Stomach (tissue), 9 donors: ENCODE measurements around the gene PDE4B. TPM values are rescaled to one million over a fixed set of nuclear protein-coding genes. Genes with fewer than 3 reads are reported as not detected.

Experiments
- DNase-seq, 2 donors: peaks; one replicate each; pipeline versions ENCODE4 v3.0.0 to v3.0.0-alpha.2; 2013 to 2019
- H3K27ac ChIP-seq, 5 donors: fragments of 200-600 bp in 4 of 5; sonication (generic) in 4 of 5; one replicate each; pipeline ENCODE4 v1.5.1; 2013 to 2019; ENCODE audit warnings: mild to moderate bottlenecking in 1 of 5, moderate library complexity in 1 of 5
- H3K27me3 ChIP-seq, 3 donors: fragments of 200-600 bp; sonication (generic); one replicate each; pipeline ENCODE4 v1.5.1; 2017 to 2019; ENCODE audit warnings: mixed run types in 1 of 3
- H3K36me3 ChIP-seq, 4 donors: fragments of 200-600 bp; sonication (generic); 1 replicate in 3 of 4; 2 replicates in 1 of 4; pipeline ENCODE4 v1.5.1; 2016 to 2019
- H3K4me1 ChIP-seq, 4 donors: fragments of 200-600 bp; sonication (generic); one replicate each; pipeline ENCODE4 v1.5.1; 2016 to 2019
- H3K4me3 ChIP-seq, 4 donors: fragments of 200-600 bp; sonication (generic) in 3 of 4; one replicate each; pipeline ENCODE4 v1.5.1; 2016 to 2019; ENCODE audit warnings: mild to moderate bottlenecking in 1 of 4
- H3K9me3 ChIP-seq, 4 donors: fragments of 200-600 bp; sonication (generic); one replicate each; pipeline ENCODE4 v1.5.1; 2016 to 2019
- EP300 ChIP-seq: sonication (generic); formaldehyde crosslinking; IDR thresholded peaks from one replicate; pipeline ENCODE4 v1.6.1; 2017; ENCODE audit warnings: antibody characterized with exemption
- POLR2A ChIP-seq, 4 donors: fragments of 450-650 bp; IDR thresholded peaks; one replicate each; pipeline ENCODE4 v1.6.1; 2016; ENCODE audit warnings: antibody characterized with exemption in 4 of 4, control low read depth in 2 of 4, mild to moderate bottlenecking in 1 of 4, moderate library complexity in 1 of 4
- POLR2AphosphoS5 ChIP-seq, 3 donors: sonication (generic); formaldehyde crosslinking; IDR thresholded peaks; one replicate each; pipeline ENCODE4 v1.6.1; 2016; ENCODE audit warnings: antibody characterized with exemption in 3 of 3
- WGBS, 5 donors: extraction: QIAGEN DNeasy Blood & Tissue Kit in 3 of 5; methylation state at CpG; one replicate each; pipeline versions ENCODE4 v1.1.5 to v1.1.7; 2013 to 2018; 5-methylcytosine and 5-hydroxymethylcytosine counted together
- intact Hi-C: fragments of 100-400 bp; cut with DNase I; formaldehyde crosslinking; loops from one replicate; pipeline ENCODE4 v1.15.1; 2023; ENCODE audit warnings: low total_unique reads
- polyA plus RNA-seq, 3 donors: library from polyadenylated mRNA; stranded (reverse); fragments of 200-250 nt; gene quantifications; one replicate each; pipeline ENCODE4 v1.2.3, GENCODE V29; 2013
- total RNA-seq, 5 donors: library from RNA; depleted of rRNA; stranded (reverse); fragments of >200 nt; gene quantifications; one replicate each; pipeline versions ENCODE4 v1.1.0 to v1.2.3, GENCODE V29; 2014 to 2016
- TF ChIP-seq, protein P1 (sequence below), 7 experiments: fragments of 450-650 bp in 4 of 7; fragments of 200-600 bp in 3 of 7; sonication (generic) in 3 of 7; IDR thresholded peaks; one replicate each; pipeline ENCODE4 v1.5.1; 2016 to 2019; ENCODE audit warnings: antibody characterized with exemption in 7 of 7, control low read depth in 2 of 7, mild to moderate bottlenecking in 1 of 7
- donor health status: healthy with polysubstance abuse.
- donor health status: Bipolar disorder and iron deficiency.
- donor health status: healthy.

PDE4B gene
- total and polyA plus RNA-seq, 8 donors: 0.45 to 34.3 (median 3.2) TPM

DNA sequence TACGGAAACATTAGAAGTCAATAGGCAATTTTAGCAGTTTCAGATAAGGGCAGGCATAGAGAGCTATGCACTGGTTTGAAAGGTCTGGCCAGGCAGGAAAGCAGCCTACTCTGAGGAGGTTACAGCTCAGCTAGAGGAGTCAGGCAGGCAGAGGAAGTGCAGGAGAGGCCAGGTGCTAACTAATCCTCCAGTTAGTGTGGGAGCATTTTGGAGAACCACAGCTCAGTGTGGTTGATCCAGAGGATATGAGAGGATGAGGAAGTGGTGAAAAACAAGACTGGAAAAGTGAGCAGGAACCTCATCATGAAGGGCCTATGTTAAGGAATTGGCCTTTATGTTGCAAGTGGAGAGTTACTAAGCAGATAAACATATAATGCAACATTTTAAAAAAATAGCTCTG is 458.9 kb downstream of the PDE4B start:
- Histone ChIP-seq H3K4me3 (no peak overlapping the region), H3K4me1 (peaks cover 0 to 10% (median 0%) of the 10 kb centered on the region in 4 donors), H3K36me3 (no peaks in the 10 kb centered on the region), H3K27me3 (no peaks in the 10 kb centered on the region), H3K9me3 (no peaks in the 10 kb centered on the region), H3K27ac (no peak overlapping the region)
- intact Hi-C loops: loop anchor here (5.0 kb wide), 1 partner anchor 196 kb away; no protein-coding TSS in a partner anchor
- 58 to 84% (median 72%) methylated on average over 1 of the region's 1 CpG for WGBS, 5 donors
- no peak for DNase-seq
- TF ChIP-seq, protein P1, sequence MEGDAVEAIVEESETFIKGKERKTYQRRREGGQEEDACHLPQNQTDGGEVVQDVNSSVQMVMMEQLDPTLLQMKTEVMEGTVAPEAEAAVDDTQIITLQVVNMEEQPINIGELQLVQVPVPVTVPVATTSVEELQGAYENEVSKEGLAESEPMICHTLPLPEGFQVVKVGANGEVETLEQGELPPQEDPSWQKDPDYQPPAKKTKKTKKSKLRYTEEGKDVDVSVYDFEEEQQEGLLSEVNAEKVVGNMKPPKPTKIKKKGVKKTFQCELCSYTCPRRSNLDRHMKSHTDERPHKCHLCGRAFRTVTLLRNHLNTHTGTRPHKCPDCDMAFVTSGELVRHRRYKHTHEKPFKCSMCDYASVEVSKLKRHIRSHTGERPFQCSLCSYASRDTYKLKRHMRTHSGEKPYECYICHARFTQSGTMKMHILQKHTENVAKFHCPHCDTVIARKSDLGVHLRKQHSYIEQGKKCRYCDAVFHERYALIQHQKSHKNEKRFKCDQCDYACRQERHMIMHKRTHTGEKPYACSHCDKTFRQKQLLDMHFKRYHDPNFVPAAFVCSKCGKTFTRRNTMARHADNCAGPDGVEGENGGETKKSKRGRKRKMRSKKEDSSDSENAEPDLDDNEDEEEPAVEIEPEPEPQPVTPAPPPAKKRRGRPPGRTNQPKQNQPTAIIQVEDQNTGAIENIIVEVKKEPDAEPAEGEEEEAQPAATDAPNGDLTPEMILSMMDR (IDR thresholded peaks at IDR 0.05): no peak
- TF ChIP-seq POLR2A (IDR thresholded peaks at IDR 0.05) (no peak), POLR2AphosphoS5 (IDR thresholded peaks at IDR 0.05) (no peak), EP300 (no peak)

- H3K4me1 ChIP-seq: peaks cover 0 to 10% (median 0%) of the 10 kb centered on the region in 4 donors
- 0% methylated on average over 1 of the region's 1 CpG for WGBS, 5 donors
- intact Hi-C loops: loop anchor here (5.0 kb wide), 1 partner anchor 194 kb away; no protein-coding TSS in a partner anchor
- no peaks in the 10 kb centered on the region for H3K36me3 ChIP-seq
- no peaks in the 10 kb centered on the region for H3K9me3 ChIP-seq
- H3K27ac ChIP-seq: no peak overlapping the region
- no peak overlapping the region for H3K4me3 ChIP-seq
- no peaks in the 10 kb centered on the region for H3K27me3 ChIP-seq
- no peak for TF ChIP-seq EP300
- TF ChIP-seq, protein P1 (IDR thresholded peaks at IDR 0.05): peak in 5 of 7 experiments; percentile 47 to 83 (median 67)
- no peak for TF ChIP-seq POLR2A (IDR thresholded peaks at IDR 0.05)
- no peak for TF ChIP-seq POLR2AphosphoS5 (IDR thresholded peaks at IDR 0.05)
- peak in 1 of 2 donors; percentile 85 for DNase-seq
These were observed 460.7 kb downstream of the PDE4B start for GRCh38 chr1:66253330-66253921.

GRCh38 chr1:66254785-66255184 is 462.1 kb downstream of the PDE4B start:
- Histone ChIP-seq H3K4me1 (peaks cover 0 to 10% (median 0%) of the 10 kb centered on the region in 4 donors), H3K9me3 (no peaks in the 10 kb centered on the region), H3K27ac (no peak overlapping the region), H3K36me3 (no peaks in the 10 kb centered on the region), H3K4me3 (no peak overlapping the region), H3K27me3 (no peaks in the 10 kb centered on the region)
- intact Hi-C loops: loop anchor here (5.0 kb wide), 1 partner anchor 193 kb away; no protein-coding TSS in a partner anchor
- 97 to 100% (median 100%) methylated on average over 1 of the region's 1 CpG for WGBS, 5 donors
- TF ChIP-seq, protein P1 (IDR thresholded peaks at IDR 0.05): no peak
- TF ChIP-seq EP300 (no peak), POLR2A (IDR thresholded peaks at IDR 0.05) (no peak), POLR2AphosphoS5 (IDR thresholded peaks at IDR 0.05) (no peak)
- DNase-seq: no peak

DNA sequence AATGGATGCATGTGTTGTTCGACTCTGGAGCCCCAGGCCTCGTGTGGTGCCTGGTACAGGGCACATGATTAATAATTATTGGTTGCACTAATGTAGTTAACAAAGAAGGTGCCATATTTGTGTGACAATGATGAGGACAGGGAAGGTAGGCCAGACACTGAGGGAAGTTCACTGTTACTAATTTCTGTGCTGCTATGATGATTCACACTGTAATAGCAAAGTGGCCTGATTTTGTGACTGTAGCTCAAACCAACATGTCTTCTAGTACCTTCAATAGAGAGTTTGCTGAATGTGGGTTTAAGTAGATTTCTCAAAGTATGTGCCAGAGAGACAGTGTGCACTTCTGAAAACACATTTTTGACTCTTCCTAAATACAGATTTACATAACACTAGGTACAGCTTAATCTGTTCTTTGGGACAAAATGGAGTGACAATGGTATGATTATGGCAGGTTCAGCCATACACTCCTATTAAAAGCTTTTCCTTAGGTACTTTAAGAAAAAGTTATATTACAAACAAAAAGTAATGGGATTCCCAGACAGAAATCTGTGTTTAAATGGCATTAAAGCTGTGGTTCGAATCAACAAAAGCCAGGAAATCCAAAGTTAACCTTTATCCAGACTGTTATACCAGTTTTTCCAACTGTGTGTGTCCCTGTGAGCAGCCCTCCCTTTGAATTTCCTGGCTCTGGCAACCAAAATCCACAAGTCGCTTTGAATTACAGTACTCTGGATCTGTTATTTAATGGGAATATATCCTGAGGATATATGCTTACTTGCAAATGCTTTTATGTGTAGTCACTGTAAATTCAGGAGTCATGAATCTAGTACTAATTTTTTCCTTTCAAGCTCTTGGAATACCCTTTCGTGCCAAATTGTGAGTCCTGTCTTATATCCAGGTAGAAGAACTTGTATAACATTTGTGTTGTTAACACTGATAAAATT is 464.2 kb downstream of the PDE4B start:
- Histone ChIP-seq H3K36me3 (no peaks in the 10 kb centered on the region), H3K27ac (no peak overlapping the region), H3K27me3 (no peaks in the 10 kb centered on the region), H3K4me3 (no peak overlapping the region), H3K9me3 (no peaks in the 10 kb centered on the region), H3K4me1 (peaks cover 0 to 10% (median 0%) of the 10 kb centered on the region in 4 donors)
- no peak for DNase-seq
- TF ChIP-seq EP300 (no peak), POLR2AphosphoS5 (IDR thresholded peaks at IDR 0.05) (no peak), POLR2A (IDR thresholded peaks at IDR 0.05) (no peak)
- TF ChIP-seq, protein P1 (IDR thresholded peaks at IDR 0.05): no peak
- intact Hi-C loops: no loop called here
- WGBS, 5 donors: 78 to 94% (median 83%) methylated on average over 5 of the region's 5 CpGs
